IMR-90 (cell line): ENCODE measurements around the gene CLNK. TPM values are rescaled to one million over a fixed set of nuclear protein-coding genes. Genes with fewer than 3 reads are reported as not detected.

Experiments
- ATAC-seq: fragments of 200-7000 bp; cut with Tn5 transposase; 2 replicates; pipeline ENCODE4 v1.9.1; 2020; ENCODE audit warnings: low read depth, mild to moderate bottlenecking, moderate library complexity
- BruUV-seq: library from RNA; stranded (reverse); fragments of 400-500 nt; replicated peaks from 2 replicates; lab custom pipeline; 2021; lab: Mats Ljungman, UMichigan
- CTCF ChIA-PET: fragments of 300-600 bp; formaldehyde crosslinking; extraction: SDS; loops from one replicate; lab custom pipeline; 2021; ENCODE audit warnings: antibody characterized with exemption; lab: Yijun Ruan, JAX
- POLR2A ChIA-PET: fragments of 300-600 bp; sonication (Branson Sonifier 250); formaldehyde crosslinking; loops from one replicate; lab custom pipeline; 2022; ENCODE audit warnings: antibody characterized with exemption; ENCODE audit not compliant: unreplicated experiment; lab: Charles Lee
- DNase-seq: peaks from one replicate; pipeline ENCODE4 v3.0.0; 2013
- H2AFZ ChIP-seq: replicated peaks from 2 replicates; pipeline ENCODE3; 2013; ENCODE audit warnings: low read length, mild to moderate bottlenecking; ENCODE audit not compliant: poor library complexity
- H2AK5ac ChIP-seq: 2 replicates; pipeline ENCODE4 v1.6.1; 2013; ENCODE audit warnings: low read depth, low read length, inconsistent platforms
- H2AK9ac ChIP-seq: replicated peaks from 2 replicates; pipeline ENCODE3; 2013; ENCODE audit warnings: mild to moderate bottlenecking, low read depth, low read length, moderate library complexity; ENCODE audit not compliant: poor library complexity
- H2BK120ac ChIP-seq: 2 replicates; pipeline ENCODE4 v1.6.1; 2013; ENCODE audit warnings: low read depth, low read length, inconsistent platforms
- H2BK15ac ChIP-seq: 3 replicates; pipeline ENCODE4 v1.6.1; 2013; ENCODE audit warnings: low read depth, low read length, inconsistent platforms
- H2BK20ac ChIP-seq: 2 replicates; pipeline ENCODE4 v1.6.1; 2013; ENCODE audit warnings: low read depth, mild to moderate bottlenecking, inconsistent platforms, low read length, moderate library complexity
- H2BK5ac ChIP-seq: 2 replicates; pipeline ENCODE4 v1.6.1; 2013; ENCODE audit warnings: mild to moderate bottlenecking, low read depth, low read length, inconsistent platforms; ENCODE audit not compliant: poor library complexity, severe bottlenecking
- H3K14ac ChIP-seq: replicated peaks from 2 replicates; pipeline ENCODE4 v1.6.1; 2013; ENCODE audit warnings: low read depth, low read length, inconsistent platforms
- H3K18ac ChIP-seq: 2 replicates; pipeline ENCODE4 v1.6.1; 2013; ENCODE audit warnings: low read depth, low read length, control low read depth
- H3K23ac ChIP-seq: 2 replicates; pipeline ENCODE4 v1.6.1; 2013; ENCODE audit warnings: low read depth, low read length, inconsistent platforms
- H3K27ac ChIP-seq: 2 replicates; pipeline ENCODE4 v1.5.1; 2013; ENCODE audit warnings: mild to moderate bottlenecking, control low read depth, low read length; ENCODE audit not compliant: insufficient read depth
- H3K27me3 ChIP-seq: 2 replicates; pipeline ENCODE4 v1.6.1; 2013; ENCODE audit warnings: low read length; ENCODE audit not compliant: control insufficient read depth, insufficient read depth
- H3K36me3 ChIP-seq: 2 replicates; pipeline ENCODE4 v1.6.1; 2013; ENCODE audit warnings: low read length, mixed read lengths; ENCODE audit not compliant: control insufficient read depth, insufficient read depth
- H3K4ac ChIP-seq: 2 replicates; pipeline ENCODE4 v1.6.1; 2013; ENCODE audit warnings: low read depth, low read length, inconsistent platforms
- H3K4me1 ChIP-seq: 2 replicates; pipeline ENCODE4 v1.6.1; 2013; ENCODE audit warnings: low read length, mixed read lengths; ENCODE audit not compliant: control insufficient read depth, insufficient read depth
- H3K4me2 ChIP-seq: 2 replicates; pipeline ENCODE4 v1.6.1; 2013; ENCODE audit warnings: low read depth, mild to moderate bottlenecking, control low read depth, low read length, moderate library complexity
- H3K4me3 ChIP-seq: 2 replicates; pipeline ENCODE4 v1.5.1; 2013; ENCODE audit warnings: low read depth, mild to moderate bottlenecking, control low read depth, low read length, moderate library complexity; ENCODE audit not compliant: insufficient read depth
- H3K56ac ChIP-seq: 2 replicates; pipeline ENCODE4 v1.6.1; 2013; ENCODE audit warnings: low read length, inconsistent platforms; ENCODE audit not compliant: insufficient read depth; ENCODE audit errors: extremely low read depth
- H3K79me1 ChIP-seq, 2 experiments: 2 replicates each; pipeline ENCODE4 v1.6.1; 2013; ENCODE audit warnings: low read length in 2 of 2, inconsistent platforms in 1 of 2, low read depth in 1 of 2
- H3K9ac ChIP-seq: 2 replicates; pipeline ENCODE4 v1.6.1; 2013; ENCODE audit warnings: low read depth, low read length, control low read depth
- H3K9me1 ChIP-seq: 2 replicates; pipeline ENCODE4 v1.6.1; 2013; ENCODE audit warnings: low read length, inconsistent platforms; ENCODE audit not compliant: insufficient read depth
- H3K9me3 ChIP-seq: 2 replicates; pipeline ENCODE4 v1.6.1; 2013; ENCODE audit warnings: low read length; ENCODE audit not compliant: control insufficient read depth, insufficient read depth
- H4K20me1 ChIP-seq: 2 replicates; pipeline ENCODE4 v1.6.1; 2013; ENCODE audit warnings: low read length, inconsistent platforms; ENCODE audit not compliant: insufficient read depth
- H4K5ac ChIP-seq: 2 replicates; pipeline ENCODE4 v1.6.1; 2013; ENCODE audit warnings: mild to moderate bottlenecking, low read depth, low read length, control low read depth
- H4K8ac ChIP-seq, 2 experiments: 2 replicates each; pipeline ENCODE4 v1.6.1; 2013; ENCODE audit warnings: low read depth in 2 of 2, low read length in 2 of 2, control low read depth in 1 of 2, inconsistent platforms in 1 of 2
- H4K91ac ChIP-seq: 2 replicates; pipeline ENCODE4 v1.6.1; 2013; ENCODE audit warnings: low read depth, low read length, inconsistent platforms; ENCODE audit not compliant: insufficient read depth
- CEBPB ChIP-seq: IDR thresholded peaks from 2 replicates; pipeline ENCODE4 v1.6.1; 2012; ENCODE audit warnings: low read depth, low read length, improper control_type of control experiment
- CTCF ChIP-seq: conservative IDR thresholded peaks from 2 replicates; pipeline ENCODE4 v1.5.1; 2012; ENCODE audit warnings: mild to moderate bottlenecking, low read depth, low read length, improper control_type of control experiment
- MAFK ChIP-seq: IDR thresholded peaks from 2 replicates; pipeline ENCODE4 v1.6.1; 2012; ENCODE audit warnings: low read depth, low read length, improper control_type of control experiment
- RAD21 ChIP-seq: IDR thresholded peaks from 2 replicates; pipeline ENCODE4 v1.6.1; 2012; ENCODE audit warnings: low read length, improper control_type of control experiment
- SMC3 ChIP-seq: fragments of 150-350 bp; IDR thresholded peaks from 2 replicates; pipeline ENCODE4 v1.6.1; 2016; ENCODE audit warnings: low read depth, mild to moderate bottlenecking, antibody characterized with exemption, low read length, moderate library complexity
- WGBS, 2 experiments: methylation state at CpG; one replicate each; pipeline versions ENCODE4 v1.1.5 to v1.1.7; 2013; ENCODE audit warnings: missing lambda C conversion rate in 2 of 2; ENCODE audit not compliant: insufficient read length in 1 of 2; ENCODE audit errors: extremely low coverage in 2 of 2; 5-methylcytosine and 5-hydroxymethylcytosine counted together
- dilution Hi-C: fragments of 300-500 bp; cut with HindIII; formaldehyde crosslinking; loops from one replicate; pipeline ENCODE4 v1.14.3; 2018; ENCODE audit warnings: low sequenced_read_pairs; ENCODE audit not compliant: unreplicated experiment
- in situ Hi-C: fragments of 300-500 bp; cut with MboI; formaldehyde crosslinking; loops from 3 replicates; pipeline ENCODE4 v1.14.3; 2019; ENCODE audit warnings: low sequenced_read_pairs, inconsistent platforms, mixed read lengths
- intact Hi-C: fragments of 100-400 bp; cut with micrococcal nuclease; formaldehyde crosslinking; loops from 2 replicates; pipeline ENCODE4 v1.10.0; 2022
- polyA plus RNA-seq, 3 experiments: library from polyadenylated mRNA; depleted of rRNA; stranded (reverse); fragments of >200 nt; gene quantifications; 2 replicates each; pipeline ENCODE4 v1.2.3, GENCODE V29; 2012; ENCODE audit warnings: low replicate concordance in 1 of 3
- total RNA-seq: library from RNA; depleted of rRNA; stranded (reverse); fragments of >200 nt; gene quantifications from 2 replicates; pipeline ENCODE4 v1.2.3, GENCODE V29; 2012

CLNK gene
- total and polyA plus RNA-seq, 2 of the 4 experiments (the other 2 are of a cell fraction) = not detected

DNA sequence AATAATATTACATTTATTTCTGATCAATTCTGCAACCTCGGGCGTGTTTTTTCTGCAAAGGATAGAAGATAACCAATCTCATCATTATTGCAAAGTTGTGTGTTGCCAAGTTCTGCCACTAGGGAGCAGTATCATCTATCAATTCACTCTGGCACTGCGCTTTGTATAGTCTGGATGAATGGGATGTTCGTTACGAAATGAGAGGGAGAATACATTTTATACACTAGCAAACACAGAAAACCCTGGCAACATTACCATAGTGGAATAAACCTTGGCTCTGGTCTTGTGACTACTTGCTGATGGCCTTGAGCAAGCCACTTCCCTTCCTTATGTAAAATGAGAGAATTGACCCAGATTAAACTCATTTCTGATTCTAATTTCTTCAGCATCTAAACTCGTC, 129.9 kb downstream of the CLNK start:
- H3K4me1 ChIP-seq = no peaks in the 10 kb centered on the region
- no peak overlapping the region for H2BK5ac ChIP-seq
- no peak overlapping the region for H3K4ac ChIP-seq
- H2BK15ac ChIP-seq = no peak overlapping the region
- H3K9me1 ChIP-seq = no peaks in the 10 kb centered on the region
- BruUV-seq = no TSS peak
- H3K9me3 ChIP-seq = no peaks in the 10 kb centered on the region
- H3K23ac ChIP-seq = no peak overlapping the region
- H2AFZ ChIP-seq = no peak overlapping the region
- dilution Hi-C loops = no loop called here
- intact Hi-C loops = no loop called here
- no peak overlapping the region for H2BK120ac ChIP-seq
- H4K5ac ChIP-seq = no peak overlapping the region
- H3K4me3 ChIP-seq = no peak overlapping the region
- H4K91ac ChIP-seq = no peak overlapping the region
- POLR2A ChIA-PET = no interaction called here
- no peak overlapping the region for H3K27ac ChIP-seq
- H4K8ac ChIP-seq = no peak overlapping the region
- no peaks in the 10 kb centered on the region; the same call in 1 of the 2 replicates for H3K27me3 ChIP-seq
- CTCF ChIA-PET = interaction anchor here (0.6 kb wide), 1 partner anchor 499 kb away, joined by 3 read pairs; no protein-coding TSS in a partner anchor
- TF ChIP-seq CTCF = peak; percentile 84
- no peak for TF ChIP-seq MAFK
- peak; percentile 75 for TF ChIP-seq SMC3
- peak; percentile 63; the same call in 1 of the 2 replicates for TF ChIP-seq CEBPB
- TF ChIP-seq RAD21 = peak; percentile 83
- no peak overlapping the region for H3K14ac ChIP-seq
- DNase-seq (peak; percentile 59), ATAC-seq (peak; percentile 90)
- no peak overlapping the region for H2AK9ac ChIP-seq
- H4K20me1 ChIP-seq = no peaks in the 10 kb centered on the region
- H3K18ac ChIP-seq = no peak overlapping the region
- no peak overlapping the region for H3K56ac ChIP-seq
- no peak overlapping the region for H2AK5ac ChIP-seq
- H3K4me2 ChIP-seq = no peak overlapping the region
- in situ Hi-C loops = no loop called here
- no peaks in the 10 kb centered on the region for H3K79me1 ChIP-seq
- no CpG with 5 or more reads among the region's 6 CpGs for WGBS, 2 experiments
- no peak overlapping the region for H2BK20ac ChIP-seq
- H3K36me3 ChIP-seq = no peaks in the 10 kb centered on the region
- no peak overlapping the region for H3K9ac ChIP-seq
